OCI-LY1 (cell line): Measurements from ENCODE around the gene SLC25A39.
"Not testable (repeated sequence)": the region's sequence is repeated elsewhere in the genome, so short reads cannot be mapped to it uniquely, and the experiment has no call there.

Source experiments
- H2AFZ ChIP-seq: fragments of 200-600 bp; sonication (generic), shearing (Covaris generic); 2 replicates; pipeline ENCODE4 v1.6.0; 2014; ENCODE audit warnings: antibody characterized with exemption, mild to moderate bottlenecking, low read length
- H3F3A ChIP-seq: fragments of 200-600 bp; sonication (generic), shearing (Covaris generic); 2 replicates; pipeline ENCODE4 v1.6.0; 2014; ENCODE audit warnings: mild to moderate bottlenecking, antibody characterized with exemption, low read length, moderate library complexity; ENCODE audit not compliant: insufficient read depth
- H3K27ac ChIP-seq: fragments of 200-600 bp; sonication (generic); 2 replicates; pipeline ENCODE4 v1.5.1; 2014; ENCODE audit warnings: low read length, mixed run types, mild to moderate bottlenecking, low read depth; ENCODE audit not compliant: poor library complexity, severe bottlenecking
- H3K27me3 ChIP-seq: fragments of 200-600 bp; sonication (generic); 2 replicates; pipeline ENCODE4 v1.6.0; 2014; ENCODE audit warnings: antibody characterized with exemption, mild to moderate bottlenecking, low read length, moderate library complexity; ENCODE audit not compliant: insufficient read depth
- H3K36me3 ChIP-seq: fragments of 200-600 bp; sonication (generic); 2 replicates; pipeline ENCODE4 v1.6.1; 2014; ENCODE audit warnings: mild to moderate bottlenecking, antibody characterized with exemption, low read length, moderate library complexity, mixed read lengths; ENCODE audit not compliant: insufficient read depth
- H3K4me1 ChIP-seq: fragments of 200-600 bp; sonication (generic); 2 replicates; pipeline ENCODE4 v1.5.1; 2014; ENCODE audit warnings: mild to moderate bottlenecking, low read length, moderate library complexity; ENCODE audit not compliant: insufficient read depth, severe bottlenecking
- H3K4me2 ChIP-seq: fragments of 200-600 bp; sonication (generic), shearing (Covaris generic); 2 replicates; pipeline ENCODE4 v1.6.1; 2014; ENCODE audit warnings: low read length
- H3K4me3 ChIP-seq: fragments of 200-600 bp; sonication (generic); 2 replicates; pipeline ENCODE4 v1.5.1; 2014; ENCODE audit warnings: low read length, low read depth, mild to moderate bottlenecking, mixed read lengths; ENCODE audit not compliant: poor library complexity, severe bottlenecking
- H3K79me2 ChIP-seq: fragments of 200-600 bp; shearing (Covaris generic); 2 replicates; pipeline ENCODE4 v1.6.1; 2016; ENCODE audit warnings: mixed run types, low read length, mixed read lengths; ENCODE audit not compliant: insufficient read depth
- H3K9ac ChIP-seq: fragments of 200-600 bp; sonication (generic), shearing (Covaris generic); 2 replicates; pipeline ENCODE4 v1.6.1; 2014; ENCODE audit warnings: mild to moderate bottlenecking, low read length, mixed read lengths
- H3K9me2 ChIP-seq: fragments of 200-600 bp; sonication (generic), shearing (Covaris generic); 2 replicates; pipeline ENCODE4 v1.6.1; 2014; ENCODE audit warnings: low read depth, mild to moderate bottlenecking, low read length, mixed read lengths
- H3K9me3 ChIP-seq: fragments of 200-600 bp; shearing (Covaris generic); 2 replicates; pipeline ENCODE4 v1.6.1; 2014; ENCODE audit warnings: low read length, mixed read lengths
- H4K20me1 ChIP-seq: fragments of 200-600 bp; sonication (generic), shearing (Covaris generic); 2 replicates; pipeline ENCODE4 v1.6.0; 2016; ENCODE audit warnings: mild to moderate bottlenecking, low read length; ENCODE audit not compliant: insufficient read depth
- CTCF ChIP-seq: fragments of 200-600 bp; sonication (generic), shearing (Covaris generic); IDR thresholded peaks from 2 replicates; pipeline ENCODE4 v1.5.1; 2017; ENCODE audit warnings: mild to moderate bottlenecking, antibody characterized with exemption, low read length, moderate library complexity, mixed read lengths
- EZH2 ChIP-seq: fragments of 200-600 bp; sonication (generic), shearing (Covaris generic); IDR thresholded peaks from 2 replicates; pipeline ENCODE4 v1.8.0; 2017; ENCODE audit warnings: borderline replicate concordance, mixed run types, mild to moderate bottlenecking, antibody characterized with exemption, low read length, moderate library complexity, mixed read lengths

SLC25A39 gene

GRCh38 chr17:44324571-44325275 lies at the start of gene SLC25A39:
Gene SLC25A39 (minus strand): TSS chr17:44324823. CDS start chr17:44323562, 1,261 bp downstream.
- TF ChIP-seq EZH2, result no peak
- no peak for TF ChIP-seq CTCF
- peak within 1 kb of the TSS; percentile 98 for H3K9ac ChIP-seq
- peak within 1 kb of the TSS; percentile 98 for H3K4me2 ChIP-seq
- peaks cover 27% of the 10 kb centered on the region for H3K36me3 ChIP-seq
- H3K4me3 ChIP-seq, result peak within 1 kb of the TSS; percentile 99
- H4K20me1 ChIP-seq, result no peaks in the 10 kb centered on the region
- H3K27me3 ChIP-seq, result no peaks in the 10 kb centered on the region
- no peaks in the 10 kb centered on the region for H3K79me2 ChIP-seq
- H2AFZ ChIP-seq, result no peak within 1 kb of the TSS
- no peaks in the 10 kb centered on the region for H3K9me3 ChIP-seq
- H3K4me1 ChIP-seq, result peaks cover 20% of the 10 kb centered on the region
- H3F3A ChIP-seq, result no peaks in the 10 kb centered on the region; the same call in 1 of the 2 replicates
- H3K9me2 ChIP-seq, result no peaks in the 10 kb centered on the region
- H3K27ac ChIP-seq, result peak within 1 kb of the TSS; percentile 87

- 0 out of 2 replicates have a peak, but pooled peaks cover 5% of the 10 kb centered on the region for H3K27me3 ChIP-seq
- no peak overlapping the region for H3K9ac ChIP-seq
- no peak overlapping the region for H3K4me2 ChIP-seq
- H3K9me2 ChIP-seq, result no peaks in the 10 kb centered on the region
- no peaks in the 10 kb centered on the region for H4K20me1 ChIP-seq
- H3K36me3 ChIP-seq, result no peaks in the 10 kb centered on the region
- H2AFZ ChIP-seq, result no peak overlapping the region
- H3F3A ChIP-seq, result no peaks in the 10 kb centered on the region
- TF ChIP-seq CTCF (no peak), EZH2 (no peak)
- no peaks in the 10 kb centered on the region for H3K79me2 ChIP-seq
- no peaks in the 10 kb centered on the region for H3K9me3 ChIP-seq
- no peak overlapping the region for H3K27ac ChIP-seq
- no peak overlapping the region for H3K4me3 ChIP-seq
- H3K4me1 ChIP-seq, result peaks cover 6% of the 10 kb centered on the region
Observed at GRCh38 chr17:44372036-44372435, 47.4 kb upstream of the SLC25A39 start.

GRCh38 chr17:44369414-44370023 lies 44.9 kb upstream of the SLC25A39 start:
- not testable (repeated sequence) for H3K9ac ChIP-seq, H4K20me1 ChIP-seq, H3K9me2 ChIP-seq, H3K4me3 ChIP-seq, H3K9me3 ChIP-seq, H3K4me1 ChIP-seq, H3F3A ChIP-seq, H3K27me3 ChIP-seq, H3K79me2 ChIP-seq, H3K4me2 ChIP-seq, H3K36me3 ChIP-seq, H2AFZ ChIP-seq, H3K27ac ChIP-seq

- not testable (repeated sequence) for H3K27me3 ChIP-seq, H3K27ac ChIP-seq, H3K4me1 ChIP-seq, H3K79me2 ChIP-seq, H3K36me3 ChIP-seq, H2AFZ ChIP-seq, H3K9ac ChIP-seq, H3F3A ChIP-seq, H3K9me2 ChIP-seq, H4K20me1 ChIP-seq, H3K4me2 ChIP-seq, H3K9me3 ChIP-seq, H3K4me3 ChIP-seq
Observed at GRCh38 chr17:44368391-44369243, 44.0 kb upstream of the SLC25A39 start.
